Measurements from ENCODE around the gene CCDC170.

CCDC170 gene

GRCh38 chr6:151616091-151616513 is 122.3 kb downstream of the CCDC170 start:
- FAIRE-seq (no peak), DNase-seq (ENCODE audit: low spot score) (no peak)

GRCh38 chr6:151616600-151616999 is 122.8 kb downstream of the CCDC170 start:
- no peak for FAIRE-seq
- DNase-seq (ENCODE audit: low spot score): no peak

- no peak for FAIRE-seq
Observed at GRCh38 chr6:151617539-151617938, 123.7 kb downstream of the CCDC170 start.

GRCh38 chr6:151618717-151619116 is 124.9 kb downstream of the CCDC170 start:
- FAIRE-seq (no peak), DNase-seq (ENCODE audit: low spot score) (no peak)

More at GRCh38 chr6:151617539-151617938, 123.7 kb downstream of the CCDC170 start:
- no peak for DNase-seq (ENCODE audit: low spot score)

- DNase-seq (ENCODE audit: low spot score) (no peak), FAIRE-seq (no peak)
Observed at GRCh38 chr6:151620179-151620578, 126.4 kb downstream of the CCDC170 start.

GRCh38 chr6:151624071-151624470 is 130.3 kb downstream of the CCDC170 start:
- FAIRE-seq (no peak), DNase-seq (ENCODE audit: low spot score) (no peak)

- FAIRE-seq: no peak
Observed at GRCh38 chr6:151624481-151624880, 130.7 kb downstream of the CCDC170 start.

GRCh38 chr6:151624900-151625536 is 131.2 kb downstream of the CCDC170 start:
- FAIRE-seq: no peak

More at GRCh38 chr6:151624481-151624880, 130.7 kb downstream of the CCDC170 start:
- DNase-seq (ENCODE audit: low spot score): no peak

GRCh38 chr6:151627689-151628444 is 134.1 kb downstream of the CCDC170 start:
- DNase-seq (ENCODE audit: low spot score) (peak; percentile 48), FAIRE-seq (no peak)

More at GRCh38 chr6:151624900-151625536, 131.2 kb downstream of the CCDC170 start:
- no peak for DNase-seq (ENCODE audit: low spot score)

GRCh38 chr6:151629791-151630190 is 136.0 kb downstream of the CCDC170 start:
- FAIRE-seq (no peak), DNase-seq (ENCODE audit: low spot score) (no peak)

GRCh38 chr6:151630387-151630786 is 136.6 kb downstream of the CCDC170 start:
- no peak for DNase-seq (ENCODE audit: low spot score)
- no peak for FAIRE-seq

- FAIRE-seq: no peak
- no peak for DNase-seq (ENCODE audit: low spot score)
Observed at GRCh38 chr6:151630991-151631655, 137.3 kb downstream of the CCDC170 start.

- DNase-seq (ENCODE audit: low spot score) (no peak), FAIRE-seq (no peak)
Observed at GRCh38 chr6:151632415-151632987, 138.7 kb downstream of the CCDC170 start.

GRCh38 chr6:151633526-151634335 is 139.9 kb downstream of the CCDC170 start:
- DNase-seq (ENCODE audit: low spot score) (no peak), FAIRE-seq (no peak)

- no peak for DNase-seq (ENCODE audit: low spot score)
- FAIRE-seq: no peak
Observed at GRCh38 chr6:151634336-151634720, 140.5 kb downstream of the CCDC170 start.

GRCh38 chr6:151635741-151636140 is 141.9 kb downstream of the CCDC170 start:
- no peak for DNase-seq (ENCODE audit: low spot score)
- FAIRE-seq: no peak

- FAIRE-seq: no peak
- no peak for DNase-seq (ENCODE audit: low spot score)
Observed at GRCh38 chr6:151637814-151638213, 144.0 kb downstream of the CCDC170 start.

GRCh38 chr6:151639750-151640149 is 145.9 kb downstream of the CCDC170 start:
- FAIRE-seq: no peak
- no peak for DNase-seq (ENCODE audit: low spot score)

- no peak for DNase-seq (ENCODE audit: low spot score)
- FAIRE-seq: no peak
Observed at GRCh38 chr6:151641028-151641427, 147.2 kb downstream of the CCDC170 start.

- FAIRE-seq (no peak), DNase-seq (ENCODE audit: low spot score) (no peak)
Observed at GRCh38 chr6:151647976-151648639, 154.3 kb downstream of the CCDC170 start.
